ENCODE data around the gene CBLN1.

The CBLN1 gene

DNA sequence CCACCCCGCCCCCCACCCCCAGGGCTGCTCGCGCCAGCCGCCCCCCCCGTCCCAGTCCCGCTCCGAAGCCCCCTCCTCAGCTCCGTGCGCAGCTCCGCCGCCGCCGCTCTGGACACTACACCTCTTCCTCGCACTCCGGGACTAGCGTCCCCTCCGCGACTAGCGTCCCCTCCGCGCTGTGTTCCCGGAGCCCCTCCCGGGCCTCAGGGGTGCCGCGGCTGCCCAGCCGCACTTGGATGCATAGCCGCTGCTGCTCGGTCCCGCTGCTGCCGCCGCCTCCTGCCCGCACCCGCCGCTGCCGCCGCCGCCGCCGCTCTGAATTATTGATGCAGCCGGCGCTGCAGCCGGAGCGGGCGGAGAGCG lies at the start of gene CBLN1:
TSS of gene CBLN1 (minus strand) at position 359 of the 363 bp plus-strand sequence. CDS start 373 bp downstream, outside the sequence.
- no peak for TF ChIP-seq CTCF (IDR thresholded peaks at IDR 0.05; ENCODE audit: insufficient read depth, low read length, missing control alignments)
- no peak for DNase-seq (ENCODE audit: low read depth, low spot score)
- ChIA-PET CTCF (no interaction called here), POLR2A (no interaction called here)
- no peak within 1 kb of the TSS for H3K4me3 ChIP-seq (ENCODE audit: low read depth, low read length)

DNA sequence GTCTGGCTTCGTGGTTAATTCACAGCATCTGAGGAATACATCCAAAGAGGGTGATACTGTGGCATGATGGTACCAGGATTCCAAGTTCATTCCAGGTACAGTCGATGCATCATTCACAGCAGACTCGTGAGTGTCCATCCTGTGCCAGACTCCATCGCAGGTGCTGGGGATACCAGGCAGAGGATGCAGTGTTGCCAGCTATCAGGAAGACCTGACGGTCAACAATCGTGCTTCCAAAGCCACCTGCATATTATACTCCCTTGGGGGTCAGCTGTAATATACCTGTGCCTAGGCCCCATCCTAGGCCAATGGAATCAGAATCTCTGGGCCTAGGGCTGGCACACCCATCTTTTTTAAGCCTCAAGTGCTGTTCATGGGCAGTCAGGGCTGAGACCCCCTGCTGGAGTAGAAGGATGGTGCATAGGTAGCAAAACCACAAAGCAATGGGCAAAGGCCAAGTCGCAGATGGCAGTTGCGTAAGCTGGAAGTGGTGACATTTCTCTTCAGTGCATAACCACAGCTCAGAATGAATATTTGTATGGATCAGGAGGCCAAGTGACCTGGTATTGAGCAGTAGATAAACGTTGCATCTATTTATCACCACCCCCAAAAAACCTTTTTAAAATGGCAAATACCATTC lies 49.0 kb upstream of the CBLN1 start:
- POLR2A ChIA-PET: no interaction called here
- no peak overlapping the region for H3K4me3 ChIP-seq (ENCODE audit: low read depth, low read length)
- no peak for TF ChIP-seq CTCF (IDR thresholded peaks at IDR 0.05; ENCODE audit: insufficient read depth, low read length, missing control alignments)
- DNase-seq (ENCODE audit: low read depth, low spot score): no peak
- CTCF ChIA-PET: no interaction called here

GRCh38 chr16:49328325-49328724 lies 46.7 kb upstream of the CBLN1 start:
- DNase-seq (ENCODE audit: low read depth, low spot score): no peak
- ChIA-PET POLR2A (no interaction called here), CTCF (no interaction called here)

DNA sequence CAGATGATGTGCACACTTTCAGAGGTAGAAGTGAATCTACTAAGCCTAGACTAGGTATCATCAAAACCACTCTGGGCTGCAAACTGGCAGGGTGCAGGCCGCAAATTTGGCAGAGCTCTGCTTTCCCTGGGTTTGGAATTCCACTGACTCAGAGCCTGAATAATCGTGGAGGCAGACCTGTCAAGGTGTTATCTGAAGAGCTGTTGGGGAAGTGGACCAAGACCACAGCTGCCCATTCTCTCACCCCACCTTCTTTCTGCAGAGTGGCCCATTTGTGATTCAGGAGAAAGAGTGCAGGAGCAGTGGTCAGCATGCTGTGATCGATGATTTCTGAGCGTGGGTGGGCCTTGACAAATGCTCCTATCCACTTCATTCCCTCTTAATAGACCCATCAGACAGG lies 45.8 kb upstream of the CBLN1 start:
- no peak overlapping the region for H3K4me3 ChIP-seq (ENCODE audit: low read depth, low read length)
- ChIA-PET POLR2A (no interaction called here), CTCF (no interaction called here)
- no peak for DNase-seq (ENCODE audit: low read depth, low spot score)
- no peak for TF ChIP-seq CTCF (IDR thresholded peaks at IDR 0.05; ENCODE audit: insufficient read depth, low read length, missing control alignments)

More at GRCh38 chr16:49328325-49328724, 46.7 kb upstream of the CBLN1 start:
- H3K4me3 ChIP-seq (ENCODE audit: low read depth, low read length): no peak overlapping the region
- no peak for TF ChIP-seq CTCF (IDR thresholded peaks at IDR 0.05; ENCODE audit: insufficient read depth, low read length, missing control alignments)

DNA sequence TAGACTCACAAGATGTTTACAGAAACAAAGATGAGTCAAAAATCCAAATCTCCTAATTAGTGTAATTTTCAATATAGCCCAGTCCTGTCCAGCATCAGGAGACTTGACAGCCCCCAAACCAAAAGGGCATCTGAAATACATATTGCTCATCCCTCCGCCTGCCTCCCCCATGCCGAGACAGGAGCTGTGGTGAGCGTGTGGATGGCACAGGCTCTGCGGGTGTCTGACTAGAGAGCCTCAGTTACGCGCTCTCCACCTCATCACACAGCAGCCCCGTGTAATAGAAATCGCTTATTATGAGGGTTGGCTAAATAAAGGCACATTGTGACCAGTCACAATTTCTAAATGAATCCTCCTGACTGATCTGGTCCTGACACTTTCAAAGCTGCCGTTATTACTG lies 43.1 kb upstream of the CBLN1 start:
- DNase-seq (ENCODE audit: low read depth, low spot score): no peak
- ChIA-PET CTCF (no interaction called here), POLR2A (no interaction called here)
- TF ChIP-seq CTCF (IDR thresholded peaks at IDR 0.05; ENCODE audit: insufficient read depth, low read length, missing control alignments): no peak
- H3K4me3 ChIP-seq (ENCODE audit: low read depth, low read length): no peak overlapping the region

DNA sequence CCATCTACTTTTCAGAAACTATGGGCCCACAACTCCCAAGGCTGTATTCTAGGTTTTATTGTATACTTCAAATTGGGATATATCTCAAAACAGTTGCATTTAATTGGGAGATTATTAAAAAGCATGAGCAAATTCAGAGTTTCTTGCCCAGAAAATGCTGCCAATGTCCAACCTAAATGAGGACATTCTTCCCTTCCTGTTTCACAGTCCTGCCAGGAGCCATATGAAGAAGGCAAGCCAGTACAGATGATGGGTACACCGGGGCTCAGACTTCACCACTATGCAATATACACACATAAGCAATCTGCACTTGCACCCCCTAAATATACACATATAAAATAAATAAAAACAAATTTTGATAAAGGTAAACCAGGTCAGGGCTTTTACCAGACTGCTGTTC lies 34.0 kb upstream of the CBLN1 start:
- POLR2A ChIA-PET: no interaction called here
- H3K4me3 ChIP-seq (ENCODE audit: low read depth, low read length): no peak overlapping the region
- no peak for TF ChIP-seq CTCF (IDR thresholded peaks at IDR 0.05; ENCODE audit: insufficient read depth, low read length, missing control alignments)
- no peak for DNase-seq (ENCODE audit: low read depth, low spot score)
- CTCF ChIA-PET: no interaction called here
